GM20000 (cell line): ENCODE data around the gene SYNGR3.

Experiments used
- DNase-seq: peaks from one replicate; pipeline ENCODE4 v3.0.0; 2012; ENCODE audit warnings: low spot score
- TF ChIP-seq, protein P1 (sequence below): IDR thresholded peaks from 2 replicates; pipeline ENCODE4 v1.5.1; 2012; ENCODE audit warnings: mild to moderate bottlenecking, control low read depth; ENCODE audit errors: extremely low read depth, missing control alignments

Gene SYNGR3

DNA sequence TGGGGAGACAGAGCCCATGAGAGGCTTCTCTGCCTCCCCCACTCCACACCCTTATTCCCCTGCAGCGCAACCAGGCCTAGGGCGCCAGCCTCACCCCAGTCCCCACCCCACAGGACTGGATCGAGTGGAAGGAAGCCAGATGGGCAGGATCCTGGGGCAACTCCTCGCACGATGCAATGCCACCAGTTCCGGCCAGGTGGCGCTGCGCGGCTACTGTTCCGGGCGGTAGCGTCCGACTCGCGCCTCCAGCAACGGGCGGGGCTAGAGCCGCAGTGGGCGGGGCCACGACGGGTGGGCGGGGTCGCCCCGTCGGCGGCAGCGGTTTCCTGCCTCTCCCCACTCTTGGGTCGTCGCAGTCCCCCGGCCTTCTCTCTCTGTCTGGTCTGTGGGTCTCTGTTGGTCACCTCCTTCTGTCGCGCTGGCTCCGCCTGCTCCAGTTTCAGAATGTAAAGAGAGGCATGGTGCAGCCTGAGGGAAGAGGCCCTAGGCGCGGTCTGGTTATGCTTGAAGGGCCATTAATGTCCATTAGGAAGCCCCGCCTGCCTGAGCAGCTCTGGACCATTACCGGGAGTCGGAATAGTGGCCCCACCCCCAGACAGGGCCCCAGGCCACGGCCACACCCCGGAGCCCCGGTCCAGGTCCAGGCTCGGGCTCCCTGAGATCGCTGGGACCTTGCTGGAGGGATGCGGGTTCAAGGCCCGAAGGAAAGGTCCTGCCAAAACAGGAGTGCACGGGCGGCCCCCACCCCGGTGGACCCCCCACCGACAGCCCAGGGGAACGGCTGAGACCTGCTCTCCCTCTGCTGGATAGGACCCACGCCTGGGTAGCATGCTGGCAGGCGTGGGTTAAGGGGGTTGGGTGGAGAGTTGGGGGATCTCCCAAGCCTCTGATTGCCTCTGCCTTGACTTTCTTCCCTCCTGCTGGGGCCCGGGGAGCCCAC is 33.6 kb downstream of the SYNGR3 start:
- peak; percentile 99 for DNase-seq
- TF ChIP-seq, protein P1, sequence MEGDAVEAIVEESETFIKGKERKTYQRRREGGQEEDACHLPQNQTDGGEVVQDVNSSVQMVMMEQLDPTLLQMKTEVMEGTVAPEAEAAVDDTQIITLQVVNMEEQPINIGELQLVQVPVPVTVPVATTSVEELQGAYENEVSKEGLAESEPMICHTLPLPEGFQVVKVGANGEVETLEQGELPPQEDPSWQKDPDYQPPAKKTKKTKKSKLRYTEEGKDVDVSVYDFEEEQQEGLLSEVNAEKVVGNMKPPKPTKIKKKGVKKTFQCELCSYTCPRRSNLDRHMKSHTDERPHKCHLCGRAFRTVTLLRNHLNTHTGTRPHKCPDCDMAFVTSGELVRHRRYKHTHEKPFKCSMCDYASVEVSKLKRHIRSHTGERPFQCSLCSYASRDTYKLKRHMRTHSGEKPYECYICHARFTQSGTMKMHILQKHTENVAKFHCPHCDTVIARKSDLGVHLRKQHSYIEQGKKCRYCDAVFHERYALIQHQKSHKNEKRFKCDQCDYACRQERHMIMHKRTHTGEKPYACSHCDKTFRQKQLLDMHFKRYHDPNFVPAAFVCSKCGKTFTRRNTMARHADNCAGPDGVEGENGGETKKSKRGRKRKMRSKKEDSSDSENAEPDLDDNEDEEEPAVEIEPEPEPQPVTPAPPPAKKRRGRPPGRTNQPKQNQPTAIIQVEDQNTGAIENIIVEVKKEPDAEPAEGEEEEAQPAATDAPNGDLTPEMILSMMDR = peak; percentile 94

DNA sequence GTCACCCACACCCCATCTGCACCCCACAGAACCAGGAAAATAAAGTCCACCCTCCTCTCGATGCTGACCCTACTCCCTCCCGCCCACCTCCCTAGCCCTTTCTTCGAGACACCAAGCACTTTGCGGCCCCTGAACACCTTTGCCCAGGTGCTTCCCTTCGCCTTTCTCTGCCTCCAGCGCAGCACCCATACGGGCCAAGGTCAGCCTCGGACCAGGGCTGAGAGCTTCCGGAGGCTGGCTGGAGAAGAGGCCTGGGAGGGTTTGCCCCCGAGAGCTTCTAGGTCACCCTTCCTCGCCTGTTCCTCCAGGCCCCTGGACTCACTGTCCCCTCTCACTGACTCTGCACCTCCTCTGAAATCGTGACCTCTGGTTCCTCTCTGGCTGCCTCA is 34.3 kb downstream of the SYNGR3 start:
- TF ChIP-seq, protein P1 = no peak
- no peak for DNase-seq

DNA sequence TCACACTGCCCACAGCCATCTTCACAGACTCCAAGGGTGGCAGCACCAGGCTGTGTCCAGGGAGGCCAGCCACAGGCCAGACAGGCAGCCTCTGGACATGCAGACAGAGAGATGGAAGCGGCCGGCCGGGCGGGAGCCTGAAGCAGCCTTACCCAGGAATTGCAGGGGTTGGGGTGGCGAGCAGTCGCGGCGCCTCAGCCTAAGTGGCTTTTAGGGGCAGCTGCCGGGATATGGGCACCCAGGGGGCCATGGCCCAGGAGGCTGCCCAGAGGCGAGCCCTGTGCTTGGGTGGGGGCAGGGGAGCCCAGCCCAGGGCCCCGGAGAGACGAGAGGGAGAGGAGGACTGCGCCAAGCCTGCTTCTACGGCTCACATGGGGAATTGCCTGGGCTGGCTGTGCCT is 35.5 kb downstream of the SYNGR3 start:
- TF ChIP-seq, protein P1 = no peak
- DNase-seq = no peak

GRCh38 chr16:2025878-2026460 is 36.2 kb downstream of the SYNGR3 start:
- TF ChIP-seq, protein P1 = no peak
- no peak for DNase-seq

- DNase-seq = peak; percentile 63
- TF ChIP-seq, protein P1 = no peak
Measured at GRCh38 chr16:2026461-2027023, 36.8 kb downstream of the SYNGR3 start, which contains the start of gene NHERF2. Gene NHERF2 (plus strand): TSS chr16:2026902. CDS start chr16:2027006, 104 bp downstream.

- no peak for DNase-seq
- TF ChIP-seq, protein P1 = no peak
Measured at GRCh38 chr16:2027024-2028010, 37.5 kb downstream of the SYNGR3 start.
